GM21526 (cell line): Measurements from ENCODE around the gene POLE.
"Not testable (repeated sequence)": the region's sequence is repeated elsewhere in the genome, so short reads cannot be mapped to it uniquely, and the experiment has no call there.

ENCODE experiments used
- ATAC-seq: cut with Tn5 transposase; IDR thresholded peaks from one replicate; pipeline ENCODE4 v1.9.1; 2021; ENCODE audit warnings: moderate library complexity; ENCODE audit not compliant: unreplicated experiment, low FRiP score

The POLE gene

GRCh38 chr12:132719141-132719953 is 32.2 kb upstream of the POLE start:
- ATAC-seq: no peak

- ATAC-seq: no peak
These were observed 31.5 kb upstream of the POLE start for GRCh38 chr12:132718644-132719043.

GRCh38 chr12:132717531-132718387 is 30.6 kb upstream of the POLE start:
- ATAC-seq: no peak

GRCh38 chr12:132717011-132717410 is 29.9 kb upstream of the POLE start:
- ATAC-seq: no peak

GRCh38 chr12:132716356-132716755 is 29.2 kb upstream of the POLE start:
- ATAC-seq: no peak

GRCh38 chr12:132715874-132716273 is 28.7 kb upstream of the POLE start:
- no peak for ATAC-seq

- no peak for ATAC-seq
These were observed 26.0 kb upstream of the POLE start for GRCh38 chr12:132713123-132713522.

- ATAC-seq: peak; percentile 25
These were observed 24.1 kb upstream of the POLE start for GRCh38 chr12:132711080-132711843.

- ATAC-seq: peak; percentile 82
These were observed 23.4 kb upstream of the POLE start, which contains the start of gene PGAM5 for GRCh38 chr12:132710405-132711079. Gene PGAM5 (plus strand): TSS chr12:132710842. CDS start chr12:132710877, 35 bp downstream.

GRCh38 chr12:132710043-132710404 is 22.9 kb upstream of the POLE start:
- peak; percentile 33 for ATAC-seq

GRCh38 chr12:132708150-132708549 is 21.0 kb upstream of the POLE start:
- no peak for ATAC-seq

- no peak for ATAC-seq
These were observed 20.1 kb upstream of the POLE start for GRCh38 chr12:132707241-132707640.

GRCh38 chr12:132703641-132704040 is 16.5 kb upstream of the POLE start:
- no peak for ATAC-seq

- ATAC-seq: no peak
These were observed 15.5 kb upstream of the POLE start for GRCh38 chr12:132702640-132703039.

- ATAC-seq: no peak
These were observed 13.2 kb upstream of the POLE start for GRCh38 chr12:132700212-132700822.

- ATAC-seq: no peak
These were observed 11.2 kb upstream of the POLE start for GRCh38 chr12:132698341-132698740.

- ATAC-seq: no peak
These were observed 8.3 kb upstream of the POLE start for GRCh38 chr12:132695431-132695830.

GRCh38 chr12:132694888-132695287 is 7.7 kb upstream of the POLE start:
- ATAC-seq: not testable (repeated sequence)

GRCh38 chr12:132692030-132692429 is 4.9 kb upstream of the POLE start:
- not testable (repeated sequence) for ATAC-seq

GRCh38 chr12:132690112-132690511 is 3.0 kb upstream of the POLE start:
- ATAC-seq: no peak
